G401 (cell line): ENCODE data around the gene MTG2. TPM values are rescaled to one million over a fixed set of nuclear protein-coding genes. Genes with fewer than 3 reads are reported as not detected.
"Not testable (repeated sequence)": the region's sequence is repeated elsewhere in the genome, so short reads cannot be mapped to it uniquely, and the experiment has no call there.

ENCODE experiments used
- DNase-seq: peaks from one replicate; pipeline ENCODE4 v3.0.0-alpha.2; 2015; ENCODE audit warnings: low spot score
- in situ Hi-C: cut with HindIII; loops from 2 replicates; pipeline ENCODE4 v1.10.0; 2016; ENCODE audit warnings: low sequenced_read_pairs, mixed read lengths
- total RNA-seq: library from RNA; depleted of rRNA; stranded (reverse); fragments of >200 nt; shearing (Covaris generic); gene quantifications from 2 replicates; pipeline ENCODE4 v1.2.3, GENCODE V29; 2014

MTG2 gene
- total RNA-seq, 1 experiment from 2014 or later = 30.6 TPM

GRCh38 chr20:62143957-62144825 lies 38.6 kb upstream of the MTG2 start:
- DNase-seq = no peak
- in situ Hi-C loops = no loop called here

- in situ Hi-C loops = no loop called here
- no peak for DNase-seq
Measured at GRCh38 chr20:62145688-62146018, 37.2 kb upstream of the MTG2 start.

- in situ Hi-C loops = no loop called here
Measured at GRCh38 chr20:62146019-62146755, 36.6 kb upstream of the MTG2 start.

GRCh38 chr20:62147125-62147524 lies 35.7 kb upstream of the MTG2 start:
- no peak for DNase-seq
- in situ Hi-C loops = no loop called here

More at GRCh38 chr20:62146019-62146755, 36.6 kb upstream of the MTG2 start:
- no peak for DNase-seq

GRCh38 chr20:62147528-62147927 lies 35.3 kb upstream of the MTG2 start:
- DNase-seq = no peak
- in situ Hi-C loops = no loop called here

- DNase-seq, in situ Hi-C loops: not testable (repeated sequence)
Measured at GRCh38 chr20:62148383-62148782, 34.4 kb upstream of the MTG2 start.

- in situ Hi-C loops = no loop called here
- DNase-seq = peak; percentile 47
Measured at GRCh38 chr20:62148908-62149314, 33.9 kb upstream of the MTG2 start.

- in situ Hi-C loops = no loop called here
- DNase-seq = peak; percentile 61
Measured at GRCh38 chr20:62149532-62150309, 33.1 kb upstream of the MTG2 start.

GRCh38 chr20:62150310-62150575 lies 32.6 kb upstream of the MTG2 start:
- DNase-seq = no peak
- in situ Hi-C loops = no loop called here

GRCh38 chr20:62151225-62151624 lies 31.6 kb upstream of the MTG2 start:
- no peak for DNase-seq
- in situ Hi-C loops = no loop called here

GRCh38 chr20:62151835-62152364 lies 30.9 kb upstream of the MTG2 start:
- in situ Hi-C loops = no loop called here

GRCh38 chr20:62155428-62156253 lies 27.2 kb upstream of the MTG2 start:
- peak; percentile 49 for DNase-seq
- in situ Hi-C loops = no loop called here

More at GRCh38 chr20:62151835-62152364, 30.9 kb upstream of the MTG2 start:
- no peak for DNase-seq

GRCh38 chr20:62156254-62156556 lies 26.6 kb upstream of the MTG2 start:
- no peak for DNase-seq
- in situ Hi-C loops = no loop called here

GRCh38 chr20:62156592-62157386 lies 26.0 kb upstream of the MTG2 start:
- in situ Hi-C loops = no loop called here
- DNase-seq = peak; percentile 78

- no peak for DNase-seq
- in situ Hi-C loops = no loop called here
Measured at GRCh38 chr20:62157387-62158087, 25.3 kb upstream of the MTG2 start.

- in situ Hi-C loops = no loop called here
Measured at GRCh38 chr20:62158088-62158400, 24.8 kb upstream of the MTG2 start.

GRCh38 chr20:62158541-62158940 lies 24.3 kb upstream of the MTG2 start:
- DNase-seq = no peak
- in situ Hi-C loops = no loop called here

More at GRCh38 chr20:62158088-62158400, 24.8 kb upstream of the MTG2 start:
- no peak for DNase-seq

- in situ Hi-C loops = no loop called here
- DNase-seq = no peak
Measured at GRCh38 chr20:62159052-62159451, 23.8 kb upstream of the MTG2 start.
